ENCODE results near the gene IL17RC. TPM values are rescaled to one million over a fixed set of nuclear protein-coding genes. Genes with fewer than 3 reads are reported as not detected.
"Not testable (repeated sequence)": the region's sequence is repeated elsewhere in the genome, so short reads cannot be mapped to it uniquely, and the experiment has no call there.

Gene IL17RC
- polyA plus RNA-seq, 1 donor: 28.4 TPM

GRCh38 chr3:9895715-9896114 lies 21.2 kb upstream of the IL17RC start:
- not testable (repeated sequence) for DNase-seq (ENCODE audit: low read depth)

GRCh38 chr3:9896755-9897407 lies 20.0 kb upstream of the IL17RC start:
- DNase-seq (ENCODE audit: low read depth): not testable (repeated sequence)

GRCh38 chr3:9897408-9898372 lies 19.2 kb upstream of the IL17RC start:
- DNase-seq (ENCODE audit: low read depth): no peak

GRCh38 chr3:9898467-9899241 lies 18.2 kb upstream of the IL17RC start:
- DNase-seq (ENCODE audit: low read depth): no peak

GRCh38 chr3:9899289-9899791 lies 17.6 kb upstream of the IL17RC start:
- no peak for DNase-seq (ENCODE audit: low read depth)

GRCh38 chr3:9900965-9901415 lies 15.9 kb upstream of the IL17RC start:
- DNase-seq (ENCODE audit: low read depth): not testable (repeated sequence)

- DNase-seq (ENCODE audit: low read depth): no peak
Measured at GRCh38 chr3:9901967-9902366, 14.9 kb upstream of the IL17RC start.

- DNase-seq (ENCODE audit: low read depth): no peak
Measured at GRCh38 chr3:9902372-9903237, 14.3 kb upstream of the IL17RC start, which contains the start of gene IL17RE. Gene IL17RE, plus strand, starts transcription at chr3:9902848. Its CDS starts 85 bp downstream, at chr3:9902933.

- no peak for DNase-seq (ENCODE audit: low read depth)
Measured at GRCh38 chr3:9903238-9903624, 13.7 kb upstream of the IL17RC start.

GRCh38 chr3:9903904-9904303 lies 13.0 kb upstream of the IL17RC start:
- no peak for DNase-seq (ENCODE audit: low read depth)

GRCh38 chr3:9906480-9906879 lies 10.4 kb upstream of the IL17RC start:
- DNase-seq (ENCODE audit: low read depth): no peak

- no peak for DNase-seq (ENCODE audit: low read depth)
Measured at GRCh38 chr3:9908286-9908685, 8.6 kb upstream of the IL17RC start.

- no peak for DNase-seq (ENCODE audit: low read depth)
Measured at GRCh38 chr3:9909221-9910013, 7.5 kb upstream of the IL17RC start.

GRCh38 chr3:9911863-9912262 lies 5.0 kb upstream of the IL17RC start:
- no peak for DNase-seq (ENCODE audit: low read depth)

GRCh38 chr3:9912294-9912935 lies 4.5 kb upstream of the IL17RC start:
- DNase-seq (ENCODE audit: low read depth): no peak

GRCh38 chr3:9913601-9914000 lies 3.3 kb upstream of the IL17RC start:
- DNase-seq (ENCODE audit: low read depth): no peak

- DNase-seq (ENCODE audit: low read depth): no peak
Measured at GRCh38 chr3:9914011-9914410, 2.9 kb upstream of the IL17RC start.

- DNase-seq (ENCODE audit: low read depth): no peak
Measured at GRCh38 chr3:9914559-9915253, 2.2 kb upstream of the IL17RC start.

Data from forelimb muscle (tissue), 1 donor.